Natural killer cell (primary cell): ENCODE results near the gene VPS11. TPM values are rescaled to one million over a fixed set of nuclear protein-coding genes. Genes with fewer than 3 reads are reported as not detected.
"Not testable (repeated sequence)": the region's sequence is repeated elsewhere in the genome, so short reads cannot be mapped to it uniquely, and the experiment has no call there.

Source experiments
- ATAC-seq, 3 donors: fragments of 150-1000 bp in 2 of 3; fragments of 200-7000 bp in 1 of 3; cut with Tn5 transposase; 1 replicate in 1 of 3; 2 replicates in 2 of 3; pipeline ENCODE4 v1.10.0; 2021; ENCODE audit warnings: mild to moderate bottlenecking in 2 of 3, moderate library complexity in 2 of 3
- DNase-seq, 2 donors: peaks; one replicate each; pipeline versions ENCODE4 v3.0.0 to v3.0.0-alpha.2; 2013 to 2021; ENCODE audit warnings: mixed read lengths in 1 of 2
- H3K27ac ChIP-seq: one replicate; pipeline ENCODE4 v1.5.1; 2013; ENCODE audit warnings: mild to moderate bottlenecking, low read length
- H3K27me3 ChIP-seq: one replicate; pipeline ENCODE4 v1.6.1; 2013; ENCODE audit warnings: low read length; ENCODE audit not compliant: control insufficient read depth, insufficient read depth
- H3K36me3 ChIP-seq: one replicate; pipeline ENCODE4 v1.6.1; 2013; ENCODE audit warnings: low read length; ENCODE audit not compliant: control insufficient read depth, insufficient read depth
- H3K4me1 ChIP-seq: one replicate; pipeline ENCODE4 v1.6.1; 2013; ENCODE audit warnings: low read length; ENCODE audit not compliant: control insufficient read depth, insufficient read depth
- H3K4me3 ChIP-seq: one replicate; pipeline ENCODE4 v1.5.1; 2013; ENCODE audit warnings: low read length
- H3K9me3 ChIP-seq: one replicate; pipeline ENCODE4 v1.6.1; 2013; ENCODE audit warnings: low read length; ENCODE audit not compliant: control insufficient read depth, insufficient read depth
- H3K27ac Mint-ChIP-seq, 2 donors: one replicate each; pipeline ENCODE4 v1.8.0; 2022; ENCODE audit warnings: mild to moderate bottlenecking in 2 of 2, mixed read lengths in 2 of 2, moderate library complexity in 1 of 2
- H3K27me3 Mint-ChIP-seq, 2 donors: one replicate each; pipeline ENCODE4 v1.8.0; 2022; ENCODE audit warnings: low read depth in 2 of 2, mixed read lengths in 2 of 2
- H3K36me3 Mint-ChIP-seq: one replicate; pipeline ENCODE4 v1.8.0; 2022; ENCODE audit warnings: mixed read lengths
- H3K4me1 Mint-ChIP-seq, 2 donors: one replicate each; pipeline ENCODE4 v1.8.0; 2022; ENCODE audit warnings: mixed read lengths in 2 of 2
- H3K4me3 Mint-ChIP-seq: one replicate; pipeline ENCODE4 v1.8.0; 2022; ENCODE audit warnings: mild to moderate bottlenecking, moderate library complexity, mixed read lengths
- H3K9me3 Mint-ChIP-seq, 2 donors: one replicate each; pipeline ENCODE4 v1.8.0; 2022; ENCODE audit warnings: mixed read lengths in 2 of 2
- CTCF ChIP-seq: fragments of 200-600 bp; IDR thresholded peaks from one replicate; pipeline ENCODE4 v1.8.0; 2022; ENCODE audit warnings: antibody characterized with exemption
- WGBS: methylation state at CpG from one replicate; pipeline ENCODE4 v1.1.7; 2013; ENCODE audit warnings: missing lambda C conversion rate; ENCODE audit not compliant: insufficient coverage; 5-methylcytosine and 5-hydroxymethylcytosine counted together
- intact Hi-C: fragments of 100-400 bp; cut with micrococcal nuclease; formaldehyde crosslinking; loops from one replicate; pipeline ENCODE4 v1.14.2; 2022
- total RNA-seq, 4 donors: library from RNA; stranded (reverse); fragments of 120-200 nt in 1 of 4; gene quantifications; one replicate each; pipeline versions ENCODE4 v1.2.3 to v1.2.4, GENCODE V29; 2013 to 2022

Gene VPS11
- total RNA-seq, 3 donors from 2014 or later (not counting 1 experiment from before 2014, with no cell fraction given), result 91.4 to 101 (median 91.7) TPM

- Histone ChIP-seq H3K27ac (peak overlapping the region; percentile 77), H3K36me3 (peaks cover 40% of the 10 kb centered on the region), H3K4me3 (peak overlapping the region; percentile 70), H3K27me3 (no peaks in the 10 kb centered on the region), H3K9me3 (no peaks in the 10 kb centered on the region), H3K4me1 (peaks cover 24% of the 10 kb centered on the region)
- intact Hi-C loops, result loop anchor here (2.0 to 10.0 kb wide), 3 partner anchors 26 to 138 kb away; partner anchors contain the start of genes RPS25, SLC37A4 and TRAPPC4
- under 1% methylated on average over 43 of the region's 48 CpGs for WGBS
- ATAC-seq (peak in 2 of 3 donors; percentile 0), DNase-seq (peak; percentile 40 to 71)
- H3K4me3 Mint-ChIP-seq, result peak overlapping the region; percentile 98
- H3K27me3 Mint-ChIP-seq, result no peaks in the 10 kb centered on the region
- peak overlapping the region; percentile 96 to 98 for H3K27ac Mint-ChIP-seq
- peaks cover 14% of the 10 kb centered on the region for H3K36me3 Mint-ChIP-seq
- H3K9me3 Mint-ChIP-seq, result no peaks in the 10 kb centered on the region
- H3K4me1 Mint-ChIP-seq, result peaks cover 33 to 51% of the 10 kb centered on the region in 2 donors
- TF ChIP-seq CTCF, result no peak
Observed at GRCh38 chr11:119056421-119056999, 11.1 kb upstream of the VPS11 start.

- DNase-seq (peak; percentile 98), ATAC-seq (peak; percentile 92 to 99 (median 93))
- no peaks in the 10 kb centered on the region for H3K27me3 ChIP-seq
- no peak for TF ChIP-seq CTCF
- no peaks in the 10 kb centered on the region for H3K27me3 Mint-ChIP-seq
- H3K4me1 Mint-ChIP-seq, result peaks cover 33 to 48% of the 10 kb centered on the region in 2 donors
- H3K4me3 Mint-ChIP-seq, result peak within 1 kb of the TSS; percentile 98
- peak within 1 kb of the TSS; percentile 77 for H3K27ac ChIP-seq
- peaks cover 14% of the 10 kb centered on the region for H3K36me3 Mint-ChIP-seq
- peak within 1 kb of the TSS; percentile 70 for H3K4me3 ChIP-seq
- H3K9me3 Mint-ChIP-seq, result no peaks in the 10 kb centered on the region
- H3K27ac Mint-ChIP-seq, result peak within 1 kb of the TSS; percentile 96 to 98
- H3K9me3 ChIP-seq, result no peaks in the 10 kb centered on the region
- under 1% methylated on average over 79 of the region's 79 CpGs for WGBS
- H3K36me3 ChIP-seq, result peaks cover 33% of the 10 kb centered on the region
- peaks cover 24% of the 10 kb centered on the region for H3K4me1 ChIP-seq
- intact Hi-C loops, result loop anchor here (1.0 to 10.0 kb wide), 7 partner anchors 10 to 138 kb away; partner anchors contain the start of genes CENATAC, RPS25, SLC37A4 and TRAPPC4
Observed at GRCh38 chr11:119057000-119057769, 10.4 kb upstream of the VPS11 start, which contains the start of gene HYOU1. Gene HYOU1 (minus strand): TSS chr11:119057205. CDS start chr11:119056160, 1,045 bp downstream.

GRCh38 chr11:119059128-119059527 is 8.5 kb upstream of the VPS11 start:
- H3K4me3 ChIP-seq, H3K27ac Mint-ChIP-seq, H3K27ac ChIP-seq, DNase-seq, ATAC-seq, H3K9me3 ChIP-seq, H3K27me3 ChIP-seq, H3K27me3 Mint-ChIP-seq, H3K4me3 Mint-ChIP-seq, H3K36me3 Mint-ChIP-seq, H3K9me3 Mint-ChIP-seq: not testable (repeated sequence)
- peaks cover 14% of the 10 kb centered on the region for H3K36me3 ChIP-seq
- H3K4me1 Mint-ChIP-seq, result peaks cover 27 to 34% of the 10 kb centered on the region in 2 donors
- intact Hi-C loops, result loop anchor here (5.0 to 10.0 kb wide), 2 partner anchors 42 to 136 kb away; partner anchors contain the start of genes RPS25 and TRAPPC4
- peaks cover 24% of the 10 kb centered on the region for H3K4me1 ChIP-seq
- 97% methylated on average over 24 of the region's 35 CpGs for WGBS

- DNase-seq, result no peak
- no peaks in the 10 kb centered on the region for H3K27me3 Mint-ChIP-seq
- H3K4me1 Mint-ChIP-seq, result peaks cover 18 to 27% of the 10 kb centered on the region in 2 donors
- no peak for TF ChIP-seq CTCF
- WGBS, result 100% methylated on average over 3 of the region's 3 CpGs
- no peaks in the 10 kb centered on the region for H3K27me3 ChIP-seq
- no peaks in the 10 kb centered on the region for H3K9me3 ChIP-seq
- no peaks in the 10 kb centered on the region for H3K36me3 Mint-ChIP-seq
- H3K4me3 ChIP-seq, result no peak overlapping the region
- no peak overlapping the region for H3K27ac ChIP-seq
- H3K4me3 Mint-ChIP-seq, result no peak overlapping the region
- no peaks in the 10 kb centered on the region for H3K9me3 Mint-ChIP-seq
- intact Hi-C loops, result no loop called here
- H3K27ac Mint-ChIP-seq, result no peak overlapping the region
- H3K36me3 ChIP-seq, result no peaks in the 10 kb centered on the region
- peaks cover 13% of the 10 kb centered on the region for H3K4me1 ChIP-seq
- no peak for ATAC-seq
Observed at GRCh38 chr11:119061256-119061655, 6.4 kb upstream of the VPS11 start.
